Stimulated activated naive CD4-positive, alpha-beta T cell (primary cell): ENCODE measurements around the gene ACVR1.

ENCODE experiments used
- DNase-seq, 6 experiments: peaks; one replicate each; lab custom pipeline; 2025; lab: John Stamatoyannopoulos, UW

The ACVR1 gene

GRCh38 chr2:157876066-157876785, at the start of gene ACVR1:
TSS of gene ACVR1 (minus strand) at chr2:157876330. CDS start at chr2:157799493, 76,837 bp downstream.
- DNase-seq: peak; percentile 72 to 84 (median 76)

DNA sequence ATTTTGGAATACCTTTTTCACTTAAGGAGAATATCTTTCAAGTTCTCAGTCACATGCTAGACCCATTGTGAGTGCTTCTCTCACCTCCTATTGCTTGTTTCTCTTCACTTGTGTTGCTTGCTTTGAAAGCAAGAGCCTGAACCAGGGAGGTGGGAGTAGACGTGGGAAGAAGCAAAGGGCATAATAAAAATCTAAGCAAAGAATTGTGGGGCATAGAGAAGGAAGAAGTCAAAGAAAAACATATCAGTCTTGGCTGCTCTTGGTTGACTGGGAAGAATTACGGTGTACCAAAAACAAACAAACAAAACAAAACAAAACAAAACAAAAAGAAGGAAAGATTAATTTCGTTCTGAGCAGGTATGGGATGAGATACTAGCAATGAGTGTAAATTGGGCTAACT, 48.9 kb upstream of the ACVR1 start:
- DNase-seq: no peak

- DNase-seq: no peak
These were observed 47.6 kb upstream of the ACVR1 start for GRCh38 chr2:157923598-157924217.

GRCh38 chr2:157922815-157923214, 46.7 kb upstream of the ACVR1 start:
- no peak for DNase-seq

DNA sequence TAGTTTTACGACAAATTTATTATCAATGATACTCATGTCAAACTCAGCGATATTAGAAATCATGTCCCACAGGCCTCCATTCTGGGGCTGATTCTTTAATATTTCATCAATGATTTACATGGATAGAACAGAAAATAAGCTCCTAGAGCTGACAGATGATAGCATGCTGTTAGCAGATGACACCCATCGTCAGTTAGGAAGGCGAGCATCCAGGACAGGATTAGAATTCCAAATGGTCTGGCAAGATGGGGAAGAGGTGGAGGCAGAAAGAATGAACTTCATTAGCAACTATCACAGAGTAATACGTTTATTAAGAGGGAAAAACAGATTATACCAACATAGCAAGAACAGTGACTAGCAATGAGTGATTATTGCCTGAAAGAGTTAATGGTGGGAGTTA, 46.2 kb upstream of the ACVR1 start:
- no peak for DNase-seq

- no peak for DNase-seq
These were observed 44.6 kb upstream of the ACVR1 start for GRCh38 chr2:157920736-157921135.

- DNase-seq: no peak
These were observed 43.1 kb upstream of the ACVR1 start for GRCh38 chr2:157919181-157919580.

GRCh38 chr2:157918319-157918718, 42.2 kb upstream of the ACVR1 start:
- no peak for DNase-seq

DNA sequence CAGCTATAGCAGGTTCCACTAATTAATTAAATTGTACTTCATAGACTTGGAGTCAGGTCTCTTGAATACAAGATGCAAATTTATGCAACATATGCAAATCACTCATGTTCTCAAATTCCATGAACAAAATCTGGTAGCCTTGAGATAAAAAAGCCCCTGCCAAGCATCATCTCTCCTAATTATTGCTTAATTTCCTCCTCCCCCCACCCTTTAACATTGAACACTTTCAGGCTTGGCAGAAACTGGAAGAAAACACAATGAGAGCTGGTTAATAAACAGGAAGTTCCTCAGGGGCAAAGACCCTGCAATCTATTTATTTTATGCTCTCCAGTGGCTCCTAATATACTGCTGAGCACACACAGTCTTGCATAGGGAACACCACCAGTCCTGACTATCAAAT, 35.6 kb upstream of the ACVR1 start:
- no peak for DNase-seq

GRCh38 chr2:157911246-157911645, 35.1 kb upstream of the ACVR1 start:
- no peak for DNase-seq

DNA sequence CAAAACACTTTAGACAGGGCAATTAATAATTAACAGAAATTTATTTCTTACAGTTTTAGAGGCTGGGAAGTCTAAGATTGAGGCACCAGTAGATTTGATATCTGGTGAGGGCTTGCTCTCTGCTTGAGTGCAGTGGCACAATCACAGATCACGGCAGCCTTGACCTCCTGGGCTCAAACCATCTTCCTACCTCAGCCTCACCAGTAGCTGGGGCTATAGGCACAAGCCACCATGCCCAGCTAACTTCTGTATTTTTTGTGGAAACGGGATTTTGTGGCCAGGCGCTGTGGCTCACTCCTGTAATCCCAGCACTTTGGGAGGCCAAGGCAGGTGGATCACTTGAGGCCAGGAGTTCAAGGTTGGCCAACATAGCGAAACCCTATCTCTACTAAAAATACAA, 29.0 kb upstream of the ACVR1 start:
- DNase-seq: no peak

GRCh38 chr2:157903626-157904025, 27.5 kb upstream of the ACVR1 start:
- no peak for DNase-seq

DNA sequence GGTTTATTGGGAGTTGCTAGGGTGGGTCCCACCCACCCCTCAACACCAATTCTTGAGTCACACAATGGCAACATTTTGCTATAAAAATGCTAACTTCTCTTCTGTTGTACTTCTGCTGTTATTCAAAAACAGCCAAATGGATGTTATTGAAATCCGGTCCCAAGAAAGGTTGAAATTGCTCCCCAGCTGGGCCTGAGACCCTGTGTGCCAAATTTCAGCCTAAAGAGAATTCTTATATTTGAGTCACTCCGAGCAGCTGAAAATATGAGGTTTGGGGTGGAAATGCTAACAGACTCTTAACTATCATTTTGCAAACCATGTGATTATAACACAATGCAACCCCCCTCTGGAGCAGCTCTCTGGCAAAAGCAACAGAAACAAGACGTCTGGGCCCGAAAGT, 27.0 kb upstream of the ACVR1 start:
- no peak for DNase-seq

DNA sequence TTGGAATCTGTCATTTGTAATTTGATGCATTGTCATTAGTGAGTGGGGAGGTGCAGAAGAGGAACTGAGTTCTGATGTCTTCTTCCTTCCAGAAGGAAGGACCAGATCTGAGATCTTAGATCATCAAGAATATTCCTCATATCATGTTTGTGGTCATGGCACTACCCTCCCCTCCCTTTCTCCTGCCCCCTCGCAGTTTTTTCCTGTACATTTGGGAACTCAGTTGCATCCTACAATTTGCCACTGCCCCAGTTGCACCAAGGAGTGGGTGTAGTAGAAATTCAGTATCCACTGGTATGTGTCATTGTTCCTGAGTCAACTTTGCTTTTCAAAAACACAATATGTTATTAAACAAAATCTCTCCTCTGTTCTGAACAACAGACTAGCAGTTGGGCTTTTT, 26.6 kb upstream of the ACVR1 start:
- no peak for DNase-seq

GRCh38 chr2:157901325-157901724, 25.2 kb upstream of the ACVR1 start:
- DNase-seq: peak in 1 of 6 experiments; percentile 4

- DNase-seq: no peak
These were observed 24.6 kb upstream of the ACVR1 start for GRCh38 chr2:157900684-157901083.

DNA sequence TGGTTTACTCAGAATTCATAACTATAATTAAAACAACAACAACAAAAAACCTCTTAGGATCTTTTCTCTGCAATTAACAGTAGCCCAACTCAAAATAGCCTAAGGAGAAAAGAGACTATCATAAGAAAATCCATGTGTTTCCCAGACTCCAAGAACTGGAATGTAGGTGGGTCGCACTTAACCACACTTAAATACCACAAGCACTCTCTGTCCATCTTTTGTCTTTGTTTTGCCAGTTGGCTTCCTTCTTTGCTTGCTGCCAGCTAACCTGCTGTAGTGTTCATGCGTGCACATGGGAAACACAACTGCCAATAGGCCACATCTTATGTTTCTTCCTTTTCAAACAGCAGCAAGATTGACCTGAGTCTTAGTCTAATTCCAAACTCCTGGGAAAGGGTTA, 24.1 kb upstream of the ACVR1 start:
- no peak for DNase-seq

- peak in 1 of 6 experiments; percentile 2 for DNase-seq
These were observed 23.2 kb upstream of the ACVR1 start for GRCh38 chr2:157899125-157899839.

DNA sequence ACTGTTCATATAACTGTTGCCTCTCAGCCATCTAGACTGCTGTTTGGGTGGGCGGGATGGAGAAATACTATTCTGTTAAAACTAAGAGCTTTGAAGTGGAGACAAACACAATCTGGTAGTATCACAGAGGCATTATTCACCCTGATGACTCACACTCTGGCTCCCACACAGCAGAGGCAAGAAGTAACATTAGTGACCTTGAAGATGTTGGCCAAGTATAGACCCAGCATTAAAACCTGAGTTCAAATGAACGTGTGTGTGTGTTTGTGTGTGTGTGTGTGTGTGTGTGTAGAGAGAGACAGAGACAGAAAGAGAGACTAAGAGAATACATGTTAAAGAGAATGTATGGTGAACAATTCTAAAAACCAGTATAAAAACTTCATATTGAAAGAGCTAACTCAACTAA, 22.5 kb upstream of the ACVR1 start:
- peak in 2 of 6 experiments; percentile 4 to 20 for DNase-seq

- DNase-seq: peak; percentile 11 to 78 (median 43)
These were observed 21.2 kb upstream of the ACVR1 start for GRCh38 chr2:157897106-157897971.

DNA sequence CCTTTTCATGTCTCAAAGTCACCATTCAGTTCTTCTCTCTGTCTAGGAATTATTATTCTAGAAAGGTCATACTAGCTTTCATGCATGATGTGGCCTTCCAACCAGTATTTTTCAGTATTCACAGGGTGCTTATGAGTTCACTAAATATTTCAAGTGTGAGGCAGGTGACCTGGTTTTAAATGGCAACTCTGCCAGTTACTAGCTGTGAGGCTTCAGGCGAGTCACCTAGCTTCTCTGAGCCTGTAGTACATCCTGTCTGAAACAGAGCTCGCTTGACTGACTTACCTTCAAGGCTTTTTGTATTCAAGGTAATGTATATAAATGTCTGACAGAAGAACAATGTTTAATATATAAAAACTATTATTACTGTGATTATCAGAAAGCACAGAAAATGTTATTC, 19.4 kb upstream of the ACVR1 start:
- DNase-seq: peak in 1 of 6 experiments; percentile 3
